ENCODE data around the gene KIF26B. TPM values are rescaled to one million over a fixed set of nuclear protein-coding genes. Genes with fewer than 3 reads are reported as not detected.

KIF26B gene
- total RNA-seq, 1 donor from 2014 or later: 8.8 TPM

GRCh38 chr1:245211035-245211749, 56.4 kb downstream of the KIF26B start:
- DNase-seq (ENCODE audit: extremely low spot score, unreplicated experiment): no peak
- peaks cover 11% of the 10 kb centered on the region for H3K4me1 Mint-ChIP-seq (ENCODE audit: unreplicated experiment)
- H3K27me3 Mint-ChIP-seq (ENCODE audit: unreplicated experiment): no peaks in the 10 kb centered on the region
- peaks cover 4% of the 10 kb centered on the region for H3K36me3 Mint-ChIP-seq (ENCODE audit: unreplicated experiment)
- H3K9me3 Mint-ChIP-seq (ENCODE audit: unreplicated experiment): peaks cover 7% of the 10 kb centered on the region
- TF ChIP-seq CTCF (IDR thresholded peaks at IDR 0.05): no peak
- no peak overlapping the region for H3K27ac Mint-ChIP-seq (ENCODE audit: unreplicated experiment)
- H3K4me3 Mint-ChIP-seq (ENCODE audit: unreplicated experiment): no peak overlapping the region

- Mint-ChIP-seq H3K4me1 (ENCODE audit: unreplicated experiment) (peaks cover 15% of the 10 kb centered on the region), H3K27me3 (ENCODE audit: unreplicated experiment) (no peaks in the 10 kb centered on the region), H3K27ac (ENCODE audit: unreplicated experiment) (no peak overlapping the region), H3K4me3 (ENCODE audit: unreplicated experiment) (no peak overlapping the region), H3K9me3 (ENCODE audit: unreplicated experiment) (peaks cover 5% of the 10 kb centered on the region), H3K36me3 (ENCODE audit: unreplicated experiment) (peaks cover 4% of the 10 kb centered on the region)
- no peak for TF ChIP-seq CTCF (IDR thresholded peaks at IDR 0.05)
- no peak for DNase-seq (ENCODE audit: extremely low spot score, unreplicated experiment)
Observed at GRCh38 chr1:245211761-245212160, 57.0 kb downstream of the KIF26B start.

- H3K27me3 Mint-ChIP-seq (ENCODE audit: unreplicated experiment): no peaks in the 10 kb centered on the region
- H3K4me1 Mint-ChIP-seq (ENCODE audit: unreplicated experiment): peaks cover 20% of the 10 kb centered on the region
- TF ChIP-seq CTCF (IDR thresholded peaks at IDR 0.05): no peak
- peaks cover under 1% of the 10 kb centered on the region for H3K9me3 Mint-ChIP-seq (ENCODE audit: unreplicated experiment)
- no peaks in the 10 kb centered on the region for H3K36me3 Mint-ChIP-seq (ENCODE audit: unreplicated experiment)
- H3K27ac Mint-ChIP-seq (ENCODE audit: unreplicated experiment): no peak overlapping the region
- no peak for DNase-seq (ENCODE audit: extremely low spot score, unreplicated experiment)
- H3K4me3 Mint-ChIP-seq (ENCODE audit: unreplicated experiment): no peak overlapping the region
Observed at GRCh38 chr1:245212221-245212710, 57.5 kb downstream of the KIF26B start.

- Mint-ChIP-seq H3K4me3 (ENCODE audit: unreplicated experiment) (no peak overlapping the region), H3K27me3 (ENCODE audit: unreplicated experiment) (no peaks in the 10 kb centered on the region), H3K27ac (ENCODE audit: unreplicated experiment) (no peak overlapping the region), H3K36me3 (ENCODE audit: unreplicated experiment) (no peaks in the 10 kb centered on the region), H3K9me3 (ENCODE audit: unreplicated experiment) (no peaks in the 10 kb centered on the region), H3K4me1 (ENCODE audit: unreplicated experiment) (peaks cover 21% of the 10 kb centered on the region)
- no peak for DNase-seq (ENCODE audit: extremely low spot score, unreplicated experiment)
- no peak for TF ChIP-seq CTCF (IDR thresholded peaks at IDR 0.05)
Observed at GRCh38 chr1:245213066-245213831, 58.5 kb downstream of the KIF26B start.

GRCh38 chr1:245215071-245215470, 60.3 kb downstream of the KIF26B start:
- no peak overlapping the region for H3K27ac Mint-ChIP-seq (ENCODE audit: unreplicated experiment)
- no peak for DNase-seq (ENCODE audit: extremely low spot score, unreplicated experiment)
- H3K36me3 Mint-ChIP-seq (ENCODE audit: unreplicated experiment): no peaks in the 10 kb centered on the region
- H3K4me1 Mint-ChIP-seq (ENCODE audit: unreplicated experiment): peaks cover 16% of the 10 kb centered on the region
- TF ChIP-seq CTCF (IDR thresholded peaks at IDR 0.05): no peak
- H3K4me3 Mint-ChIP-seq (ENCODE audit: unreplicated experiment): no peak overlapping the region
- no peaks in the 10 kb centered on the region for H3K9me3 Mint-ChIP-seq (ENCODE audit: unreplicated experiment)
- no peaks in the 10 kb centered on the region for H3K27me3 Mint-ChIP-seq (ENCODE audit: unreplicated experiment)

Data from osteocyte (in vitro differentiated cells).